Raji (cell line): ENCODE results near the gene RHBDD3.

Experiments
- POLR2A ChIP-seq: IDR thresholded peaks from 2 replicates; pipeline ENCODE4 v1.6.1; 2011; ENCODE audit warnings: low read depth, low read length, control low read depth; ENCODE audit not compliant: insufficient read depth

The RHBDD3 gene

DNA sequence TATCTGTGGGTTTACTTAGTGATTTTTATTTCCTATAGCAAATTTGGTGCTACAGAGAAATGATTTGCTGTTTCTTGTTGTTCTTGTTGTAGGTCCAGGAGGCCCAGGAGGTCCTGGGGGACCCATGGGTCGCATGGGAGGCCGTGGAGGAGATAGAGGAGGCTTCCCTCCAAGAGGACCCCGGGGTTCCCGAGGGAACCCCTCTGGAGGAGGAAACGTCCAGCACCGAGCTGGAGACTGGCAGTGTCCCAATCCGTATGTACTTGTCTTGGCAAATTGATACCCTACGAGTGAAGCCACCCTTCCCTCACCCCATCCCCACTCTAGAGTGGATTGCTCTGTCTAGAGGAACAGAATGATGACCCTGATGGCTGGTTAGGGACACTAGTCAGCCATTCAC is 30.9 kb upstream of the RHBDD3 start:
- TF ChIP-seq POLR2A, result no peak

DNA sequence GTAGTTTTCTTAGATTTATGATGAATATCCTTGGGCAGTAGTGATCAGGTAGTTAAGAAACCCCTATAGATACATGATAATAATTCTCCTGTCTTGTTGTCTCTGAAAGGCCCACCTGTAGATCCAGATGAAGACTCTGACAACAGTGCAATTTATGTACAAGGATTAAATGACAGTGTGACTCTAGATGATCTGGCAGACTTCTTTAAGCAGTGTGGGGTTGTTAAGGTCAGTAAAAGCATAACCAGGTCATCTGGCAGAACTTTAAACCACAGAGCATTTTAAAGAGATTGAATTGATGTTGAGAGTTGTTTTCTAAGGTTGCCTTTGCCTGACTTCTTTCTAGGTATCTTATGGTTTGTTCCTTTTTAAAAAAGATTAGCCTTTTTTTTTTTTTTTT is 24.6 kb upstream of the RHBDD3 start:
- TF ChIP-seq POLR2A, result no peak

DNA sequence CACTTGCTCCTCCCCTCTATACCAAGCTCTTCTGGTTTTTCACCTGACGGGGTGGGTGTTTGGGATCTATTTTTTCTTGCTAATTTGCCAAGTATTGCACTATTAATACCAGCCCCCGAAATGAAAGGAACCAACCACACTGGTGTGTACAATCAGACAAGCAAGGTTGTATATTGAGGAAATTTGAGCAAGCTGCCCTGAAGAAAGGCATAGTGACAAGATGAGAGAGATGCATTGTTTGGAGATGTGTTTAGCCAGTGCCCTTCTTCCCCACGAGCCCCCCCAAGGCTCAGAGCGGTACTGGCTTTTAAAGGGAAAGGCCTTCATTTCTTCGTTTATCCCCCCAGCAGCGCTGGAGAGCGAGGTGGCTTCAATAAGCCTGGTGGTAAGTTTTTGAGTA is 23.4 kb upstream of the RHBDD3 start:
- TF ChIP-seq POLR2A, result no peak

DNA sequence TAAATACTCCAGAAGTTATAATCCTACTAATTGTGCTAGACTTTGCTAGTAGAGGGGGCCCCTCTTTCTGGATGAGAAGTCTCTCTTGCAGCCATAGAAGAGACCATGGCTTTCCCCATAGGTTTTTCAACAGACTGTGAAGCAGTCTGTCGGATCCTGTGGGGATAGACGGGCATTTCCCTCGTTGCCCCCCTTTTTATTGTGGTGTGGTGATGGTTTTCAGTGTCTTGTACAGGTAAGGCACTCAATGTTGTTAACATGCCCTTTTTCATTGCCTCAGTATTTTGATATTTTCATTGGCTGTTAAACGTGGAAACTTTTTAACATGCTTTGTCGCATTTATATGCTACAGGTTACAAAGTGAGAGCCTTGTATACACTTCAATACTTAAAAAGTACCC is 22.3 kb upstream of the RHBDD3 start:
- TF ChIP-seq POLR2A, result no peak

DNA sequence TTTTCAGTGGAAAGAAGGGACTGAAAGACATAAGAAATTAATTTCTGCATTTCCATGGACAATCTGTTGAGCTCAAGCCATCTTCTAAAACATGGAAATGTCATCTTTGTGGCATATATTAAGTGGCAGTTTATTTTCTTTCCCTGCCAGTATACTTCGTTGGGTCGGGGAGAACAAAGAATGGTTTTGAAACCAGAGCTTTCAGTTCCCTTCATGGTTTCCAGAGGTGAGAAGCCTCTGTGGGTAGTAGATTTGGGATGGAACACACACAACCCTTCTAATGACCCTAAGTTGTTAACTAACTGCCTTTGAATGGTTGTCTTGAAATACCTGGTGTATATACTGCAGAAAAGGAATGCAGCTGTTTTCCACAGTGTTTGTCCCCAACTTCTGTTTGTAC is 21.1 kb upstream of the RHBDD3 start:
- TF ChIP-seq POLR2A, result no peak

DNA sequence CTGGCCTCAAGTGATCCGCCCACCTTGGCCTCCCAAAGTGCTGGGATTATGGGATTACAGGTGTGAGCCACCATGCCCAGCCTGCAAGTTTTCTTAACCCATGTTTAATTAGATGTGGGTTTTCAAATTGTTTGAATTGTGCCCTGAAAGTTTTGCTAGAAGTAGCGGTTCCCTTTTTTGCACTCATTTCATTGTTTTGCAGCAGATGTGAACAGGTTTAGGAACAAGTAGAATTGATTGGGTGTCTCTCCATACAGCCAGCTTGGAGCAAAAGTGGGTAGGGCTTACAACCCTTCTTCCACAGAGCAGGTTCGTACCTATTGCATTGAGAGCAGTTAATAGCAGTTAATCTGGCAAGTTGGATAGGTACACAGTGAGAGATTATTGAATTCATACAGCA is 16.4 kb upstream of the RHBDD3 start:
- no peak for TF ChIP-seq POLR2A

DNA sequence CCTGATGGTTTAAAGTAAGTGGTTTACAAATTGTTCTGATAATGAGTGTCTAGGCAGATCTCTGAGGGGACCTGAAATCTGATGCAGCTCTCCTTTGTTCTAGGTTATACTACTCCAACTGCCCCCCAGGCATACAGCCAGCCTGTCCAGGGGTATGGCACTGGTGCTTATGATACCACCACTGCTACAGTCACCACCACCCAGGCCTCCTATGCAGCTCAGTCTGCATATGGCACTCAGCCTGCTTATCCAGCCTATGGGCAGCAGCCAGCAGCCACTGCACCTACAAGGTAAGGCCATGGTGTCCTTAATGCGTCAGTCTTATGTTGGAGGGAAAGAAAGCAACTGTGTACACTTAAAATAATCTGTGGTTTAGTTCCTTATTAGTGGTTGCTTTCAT is 10.1 kb upstream of the RHBDD3 start:
- TF ChIP-seq POLR2A, result no peak

DNA sequence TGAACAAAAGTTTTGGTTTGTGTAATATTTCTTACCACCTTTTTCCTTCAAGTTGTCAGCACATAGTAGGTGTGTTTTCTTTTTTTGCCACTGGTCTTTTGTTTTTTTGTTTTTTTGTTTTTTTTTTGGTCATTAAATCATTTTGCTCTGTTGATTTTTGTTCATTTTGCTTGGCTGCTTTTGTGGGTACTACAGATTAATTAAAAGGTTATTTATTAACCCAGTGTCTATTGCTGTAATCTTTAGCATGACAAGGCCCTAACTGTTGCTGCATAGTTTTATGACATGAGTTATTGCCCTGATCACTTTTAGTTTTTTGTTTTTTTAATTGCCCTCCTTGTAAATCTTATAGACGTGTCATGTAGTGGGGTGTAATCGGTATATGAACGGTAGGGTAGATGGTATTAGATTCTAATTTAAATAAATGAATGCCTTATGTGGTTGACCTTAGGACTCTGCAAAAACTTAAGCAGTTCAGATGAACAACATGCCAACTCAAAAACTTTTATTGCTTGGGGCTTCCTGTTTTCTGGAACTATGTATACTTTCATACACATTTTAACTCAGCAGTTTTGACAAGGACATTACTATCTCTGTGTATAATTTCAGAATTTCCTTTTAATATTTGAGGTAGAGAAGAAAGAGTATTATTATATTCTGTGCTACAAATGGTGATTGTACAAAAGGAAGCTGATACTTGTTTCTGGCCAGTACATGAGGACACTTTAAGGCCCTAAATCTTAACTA is 8.2 kb upstream of the RHBDD3 start:
- no peak for TF ChIP-seq POLR2A

DNA sequence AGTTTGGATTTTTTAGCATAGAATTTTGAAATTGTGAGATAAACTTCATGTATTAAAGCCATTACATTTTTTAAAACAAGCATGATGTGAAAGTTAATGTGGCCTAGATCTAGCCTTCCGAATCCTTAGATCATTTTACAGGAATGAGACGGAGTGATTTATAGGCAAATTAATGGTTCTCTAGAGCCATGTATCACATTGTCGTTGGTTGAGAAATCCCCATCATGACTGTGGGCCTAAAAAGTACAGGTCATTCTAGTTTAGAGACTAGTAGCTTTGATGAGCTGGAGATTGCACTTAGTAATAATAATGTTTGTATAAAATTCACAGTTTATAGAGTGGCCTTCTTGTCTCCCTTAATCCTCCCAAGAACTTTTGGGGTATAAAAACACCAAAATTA is 7.4 kb upstream of the RHBDD3 start:
- TF ChIP-seq POLR2A, result no peak

DNA sequence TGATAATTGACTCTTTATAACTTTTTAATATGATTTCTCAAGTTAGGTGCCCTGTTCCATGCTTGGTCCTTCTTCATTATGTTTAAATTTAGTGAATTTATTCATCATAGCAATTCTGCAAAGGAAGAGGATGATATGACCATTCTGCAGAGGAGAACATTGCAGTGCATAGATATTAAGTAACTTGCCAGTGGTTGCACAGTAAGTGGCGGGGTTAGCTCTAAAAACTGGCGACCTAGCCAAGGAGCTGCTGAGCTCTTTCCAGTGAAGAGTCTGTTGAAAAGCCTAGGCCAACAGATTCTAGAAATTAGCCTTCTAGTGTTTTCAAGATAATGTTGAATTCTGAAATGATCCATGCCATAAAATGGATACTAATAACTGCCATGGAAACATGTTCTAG is 4.8 kb upstream of the RHBDD3 start:
- no peak for TF ChIP-seq POLR2A

DNA sequence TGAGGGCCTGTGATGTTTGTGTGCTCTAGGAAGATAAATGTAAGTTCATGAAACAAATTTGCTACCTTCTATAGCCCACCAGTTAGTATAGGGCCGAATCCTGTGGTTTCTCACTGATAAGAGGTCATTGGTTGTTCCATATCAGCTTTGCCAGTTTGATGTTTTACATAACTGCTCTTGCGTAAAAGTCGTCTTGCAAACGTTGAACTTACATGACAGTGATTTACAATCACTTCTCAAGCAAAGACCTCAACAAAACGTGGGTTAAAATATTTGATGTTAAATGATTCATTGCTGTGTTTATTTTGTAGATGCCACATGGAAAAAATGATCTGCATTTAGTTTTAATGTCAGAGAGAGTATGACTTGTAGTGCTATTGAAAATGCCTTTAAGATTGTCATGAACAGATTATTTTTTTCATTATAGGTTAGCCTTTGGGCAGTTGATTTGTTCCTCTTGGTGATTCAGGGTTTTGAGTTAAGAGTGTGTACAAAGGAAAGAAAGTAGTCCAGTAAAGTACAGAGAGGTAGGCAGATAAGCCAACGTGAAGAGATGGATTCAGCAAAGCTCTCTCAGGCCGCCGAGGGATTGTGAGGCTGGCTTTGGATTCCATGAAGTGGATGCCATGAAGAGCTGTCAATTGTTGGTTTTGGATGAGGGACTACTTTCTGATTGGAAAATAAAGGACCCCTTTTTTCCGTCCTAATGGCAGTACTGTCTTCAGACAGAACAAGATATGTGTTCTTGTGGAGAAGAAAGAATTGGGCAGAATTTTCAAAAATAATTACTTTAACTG is 2.9 kb upstream of the RHBDD3 start:
- no peak for TF ChIP-seq POLR2A

DNA sequence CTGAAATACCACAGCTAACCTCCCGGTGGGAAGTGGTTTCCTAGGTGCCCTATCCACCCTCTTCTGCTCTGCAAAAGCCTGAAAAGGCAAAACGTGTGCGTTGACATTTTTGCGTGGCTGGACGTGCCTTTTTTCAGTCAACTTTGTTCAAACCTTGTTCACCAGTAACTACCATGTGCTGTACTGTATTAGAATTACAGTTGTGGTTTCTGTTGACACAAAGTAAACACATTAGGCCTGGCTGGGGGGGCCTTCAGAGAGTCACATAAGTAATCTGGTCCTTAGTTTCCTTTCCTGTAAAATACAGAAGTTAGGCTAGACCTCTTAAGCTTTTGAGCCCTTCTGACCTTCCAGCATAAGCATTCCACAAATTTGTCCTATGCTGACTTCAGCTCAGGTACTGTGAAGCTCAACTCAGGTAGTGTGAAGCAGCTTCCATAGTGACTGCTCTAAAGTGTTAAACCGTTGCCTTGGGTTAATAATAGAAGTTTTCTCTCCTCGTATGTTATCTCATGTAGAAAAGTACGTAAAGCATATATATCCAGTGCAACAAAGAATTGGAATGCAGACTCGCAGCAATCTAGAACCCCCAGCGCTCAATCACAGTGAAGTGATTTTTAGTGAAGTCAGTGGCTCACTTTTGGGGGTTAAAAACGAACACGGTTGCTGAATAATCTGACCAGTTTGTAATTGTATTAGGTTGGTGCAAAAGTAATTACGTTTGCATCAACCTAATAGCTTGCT is 2.1 kb upstream of the RHBDD3 start:
- no peak for TF ChIP-seq POLR2A

DNA sequence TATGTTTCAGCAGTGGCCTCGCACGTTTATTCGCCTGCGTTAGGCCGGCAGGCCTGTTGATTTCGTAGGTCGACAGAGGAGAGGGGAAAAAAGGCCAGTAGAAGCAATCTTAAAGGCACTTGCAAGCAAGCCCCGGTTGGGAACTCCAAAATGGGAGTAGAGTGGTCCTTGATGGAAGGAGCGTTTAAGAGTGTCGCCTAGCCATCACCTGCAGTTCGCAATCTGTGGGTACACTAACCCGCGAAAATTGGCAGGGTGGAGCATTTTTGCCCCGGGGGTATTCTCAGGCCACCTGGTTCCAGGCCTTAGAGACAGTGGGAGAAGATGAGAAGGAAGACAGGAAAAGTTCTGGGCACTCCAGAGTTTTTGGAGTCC is 1.4 kb upstream of the RHBDD3 start:
- no peak for TF ChIP-seq POLR2A

DNA sequence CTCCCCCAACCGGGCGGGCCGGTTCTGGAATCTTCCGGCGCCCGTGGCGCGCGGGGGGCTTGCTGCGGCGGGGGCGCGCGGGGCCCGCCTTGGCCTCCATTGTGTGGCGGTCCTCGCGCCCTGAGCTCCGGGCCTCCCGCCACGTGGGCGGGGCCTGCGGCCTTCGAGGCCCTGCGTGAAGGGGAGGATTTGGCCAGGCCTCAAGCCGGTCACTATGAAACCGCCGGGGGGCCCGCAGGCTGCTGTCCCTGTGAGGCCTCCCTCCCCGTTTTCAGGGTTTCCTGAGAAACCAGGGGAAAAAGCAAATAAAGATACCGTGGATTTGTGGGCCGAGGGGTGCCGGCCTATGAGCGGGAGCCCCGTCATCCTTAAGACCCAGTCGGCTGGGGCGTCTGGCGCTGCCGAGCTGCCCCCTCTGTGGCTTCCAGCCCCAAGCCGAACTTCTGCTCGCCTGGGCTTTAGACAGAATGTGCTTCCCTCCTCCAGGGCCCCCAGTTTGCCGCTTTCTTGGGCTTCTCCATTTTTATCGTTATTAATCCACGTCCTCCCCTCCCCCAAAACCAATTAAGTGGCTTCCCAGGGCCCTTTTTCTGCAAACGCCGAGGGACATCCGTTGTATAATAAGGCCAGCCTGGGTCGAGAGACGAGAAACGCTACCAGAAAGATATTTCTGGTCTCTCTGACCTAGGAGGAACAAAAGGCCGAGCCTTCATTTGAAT is 889 bp upstream of the RHBDD3 start:
- no peak for TF ChIP-seq POLR2A

DNA sequence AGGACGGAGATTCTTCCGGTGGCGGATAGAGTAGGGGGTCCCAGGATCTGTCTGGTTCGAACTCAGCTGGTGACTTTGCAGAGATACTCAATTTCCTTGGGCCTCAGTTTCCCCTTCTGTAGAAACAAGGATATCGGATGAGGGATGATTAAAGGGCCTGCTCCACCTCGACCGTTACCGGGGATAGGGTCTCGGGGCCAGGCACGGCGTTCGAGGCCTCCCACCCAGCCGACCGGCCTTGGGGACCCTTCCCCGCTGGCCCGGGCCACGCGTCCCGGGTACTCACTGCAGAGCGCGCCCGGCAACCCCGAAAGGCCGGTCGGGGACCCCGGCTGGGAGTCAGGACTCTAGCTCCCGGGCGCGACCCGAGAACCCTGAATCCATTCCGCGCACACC is 321 bp downstream of the RHBDD3 start:
- TF ChIP-seq POLR2A, result no peak
